Activated T-helper 1 cell treated with Interleukin-2 at 50 U/mL for 16 hours (primary cell): ENCODE measurements around the gene CD151.

ENCODE experiments used
- DNase-seq: peaks from one replicate; pipeline ENCODE4 v3.0.0-alpha.2; 2020; ENCODE audit warnings: low read depth

CD151 gene

GRCh38 chr11:858053-858761 is 25.5 kb downstream of the CD151 start:
- DNase-seq = no peak

- DNase-seq = no peak
Measured at GRCh38 chr11:858762-859339, 26.1 kb downstream of the CD151 start.

DNA sequence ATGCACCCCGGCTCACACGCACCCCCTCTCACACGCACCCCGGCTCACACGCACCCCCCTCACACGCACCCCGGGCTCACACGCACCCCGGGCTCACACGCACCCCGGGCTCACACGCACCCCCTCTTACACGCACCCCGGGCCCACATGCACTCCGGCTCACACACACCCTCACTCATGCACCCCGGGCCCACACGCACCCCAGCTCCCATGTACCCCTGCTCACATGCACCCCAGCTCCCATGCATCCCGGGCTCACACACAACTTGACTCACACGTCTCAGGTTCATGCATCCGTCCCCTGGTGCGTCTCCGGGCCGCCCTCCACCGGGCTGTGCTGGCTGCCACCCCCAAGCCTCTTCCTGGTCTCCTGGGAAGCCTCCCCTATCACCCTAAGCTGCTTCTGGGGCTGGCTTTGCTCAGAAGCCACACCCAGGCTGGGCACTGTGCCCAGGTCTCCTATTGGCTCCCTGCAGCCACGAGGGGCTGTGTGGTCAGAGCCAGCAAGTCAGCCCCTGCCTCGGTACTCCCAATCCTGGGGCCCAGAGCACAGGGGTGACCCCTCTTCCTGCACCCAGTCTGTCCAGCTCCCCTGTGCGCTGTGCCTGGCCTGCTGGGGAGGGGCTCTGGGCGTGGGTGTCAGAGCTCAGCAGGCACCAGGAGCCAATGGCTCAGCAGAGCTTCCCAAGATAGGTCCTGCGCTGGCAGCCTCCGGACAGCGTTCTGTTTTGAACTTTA is 26.8 kb downstream of the CD151 start:
- DNase-seq = no peak

GRCh38 chr11:860234-861104 is 27.7 kb downstream of the CD151 start:
- DNase-seq = no peak

DNA sequence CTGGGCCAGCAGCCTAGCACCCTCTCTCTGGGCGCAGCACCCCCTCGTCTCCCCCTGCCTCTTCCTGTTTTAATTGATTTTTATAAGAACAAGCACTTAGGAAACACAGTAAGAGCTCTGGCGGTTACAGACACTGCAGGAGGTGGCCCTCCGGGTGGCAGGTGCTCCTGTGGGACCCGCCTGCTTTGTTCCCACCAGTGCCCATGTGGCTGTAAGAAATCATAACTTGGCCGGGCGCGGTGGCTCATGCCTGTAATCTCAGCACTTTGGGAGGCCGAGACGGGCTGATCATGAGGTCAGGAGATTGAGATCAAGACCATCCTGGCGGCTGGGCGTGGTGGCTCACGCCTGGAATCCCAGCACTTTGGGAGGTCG is 28.3 kb downstream of the CD151 start:
- DNase-seq = no peak

- no peak for DNase-seq
Measured at GRCh38 chr11:862081-862661, 29.4 kb downstream of the CD151 start.

GRCh38 chr11:862696-863022 is 29.9 kb downstream of the CD151 start:
- DNase-seq = no peak

DNA sequence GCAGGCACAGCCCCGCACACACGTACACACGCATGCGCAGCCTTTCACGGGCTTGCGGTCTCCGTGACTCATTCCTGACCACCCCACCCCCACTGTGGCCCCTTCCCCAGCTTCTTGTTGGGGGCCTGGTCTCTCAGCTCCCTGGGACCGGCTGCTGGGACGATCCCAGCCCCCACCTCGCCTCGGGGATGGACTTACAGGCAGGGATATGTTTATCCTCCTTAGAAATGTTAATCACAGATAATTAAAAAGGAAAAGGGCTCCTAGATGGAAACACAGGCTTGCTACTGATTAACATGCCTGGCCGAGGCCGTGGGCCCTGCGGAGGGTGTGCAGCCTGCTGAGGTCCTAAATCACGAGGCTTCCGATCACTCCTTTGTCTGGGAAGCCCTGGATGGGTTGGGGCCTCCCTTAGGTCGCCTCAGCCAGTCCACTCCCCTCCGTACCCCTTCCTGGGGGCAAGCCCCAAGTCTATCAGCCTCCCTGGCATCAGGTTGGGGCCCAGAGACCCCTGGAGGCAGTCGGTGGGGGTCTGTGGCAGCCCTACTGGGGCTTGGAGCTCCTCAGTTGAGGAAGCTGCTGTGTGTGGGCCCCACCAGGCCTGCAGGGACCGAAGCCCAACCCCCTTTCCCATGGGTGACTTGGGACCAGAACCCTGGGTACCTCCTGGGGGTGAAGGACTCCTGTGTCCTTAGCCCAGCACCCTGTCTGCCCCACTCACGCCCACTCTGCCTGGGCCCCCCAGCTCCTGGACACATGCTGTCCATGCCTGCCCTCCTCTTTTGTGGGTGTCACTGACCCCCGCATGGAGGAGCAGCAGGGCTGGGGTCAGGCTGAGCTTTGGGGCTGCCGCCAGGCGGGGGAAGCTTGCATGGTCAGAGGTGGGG is 30.5 kb downstream of the CD151 start:
- DNase-seq = no peak

GRCh38 chr11:863910-864827 is 31.4 kb downstream of the CD151 start:
- no peak for DNase-seq

GRCh38 chr11:864898-865297 is 32.1 kb downstream of the CD151 start:
- no peak for DNase-seq

DNA sequence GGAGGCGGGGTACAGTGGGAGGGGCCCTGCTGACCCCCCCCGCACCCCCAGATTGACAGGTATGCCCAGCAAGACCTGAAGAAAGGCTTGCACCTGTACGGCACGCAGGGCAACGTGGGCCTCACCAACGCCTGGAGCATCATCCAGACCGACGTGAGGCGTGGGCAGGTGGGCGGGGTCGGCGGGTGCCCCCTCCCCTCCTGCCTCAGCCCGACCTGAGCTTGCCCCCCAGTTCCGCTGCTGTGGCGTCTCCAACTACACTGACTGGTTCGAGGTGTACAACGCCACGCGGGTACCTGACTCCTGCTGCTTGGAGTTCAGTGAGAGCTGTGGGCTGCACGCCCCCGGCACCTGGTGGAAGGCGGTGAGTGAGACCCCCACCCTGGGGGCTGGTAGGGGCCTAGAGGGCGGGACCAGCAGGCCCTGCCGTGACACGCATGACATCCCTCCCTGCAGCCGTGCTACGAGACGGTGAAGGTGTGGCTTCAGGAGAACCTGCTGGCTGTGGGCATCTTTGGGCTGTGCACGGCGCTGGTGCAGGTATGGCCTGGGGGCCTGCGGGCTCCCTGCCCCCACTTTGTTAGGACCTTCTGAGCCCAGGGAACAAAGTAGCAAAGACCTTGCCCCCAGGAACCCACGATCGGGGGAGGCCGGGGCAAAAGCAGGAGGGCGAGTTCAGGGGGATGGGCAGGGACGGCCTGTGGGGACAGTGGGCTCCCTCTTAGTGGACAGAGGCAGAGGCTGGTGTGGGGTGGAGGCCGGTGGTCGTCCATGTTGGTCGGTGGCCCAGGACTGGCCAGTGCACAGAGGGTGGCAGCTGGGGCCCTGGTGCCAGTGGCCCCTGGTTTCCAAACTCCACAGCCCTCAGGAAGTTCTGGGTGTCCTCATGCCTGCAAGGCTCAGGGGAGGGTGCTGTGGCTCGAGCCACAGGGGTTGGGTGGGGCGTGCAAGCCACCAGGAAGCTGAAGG is 33.0 kb downstream of the CD151 start:
- no peak for DNase-seq

DNA sequence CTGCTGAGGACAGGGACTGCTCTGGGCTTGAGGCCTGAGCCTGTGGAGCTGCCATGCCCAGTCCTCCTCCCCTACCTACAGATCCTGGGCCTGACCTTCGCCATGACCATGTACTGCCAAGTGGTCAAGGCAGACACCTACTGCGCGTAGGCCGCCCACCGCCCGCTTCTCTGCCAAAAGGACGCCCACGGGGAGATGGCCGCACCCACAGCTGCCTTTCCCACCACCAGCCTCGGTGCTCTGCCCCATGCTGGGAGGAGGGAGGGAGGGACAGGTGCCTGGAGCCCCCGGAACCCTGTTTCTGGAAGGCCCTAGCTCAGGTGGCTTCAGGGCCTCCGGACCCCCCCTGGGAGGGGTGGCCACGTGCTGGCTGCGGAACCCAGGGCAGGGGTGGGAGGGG is 33.7 kb downstream of the CD151 start:
- no peak for DNase-seq

DNA sequence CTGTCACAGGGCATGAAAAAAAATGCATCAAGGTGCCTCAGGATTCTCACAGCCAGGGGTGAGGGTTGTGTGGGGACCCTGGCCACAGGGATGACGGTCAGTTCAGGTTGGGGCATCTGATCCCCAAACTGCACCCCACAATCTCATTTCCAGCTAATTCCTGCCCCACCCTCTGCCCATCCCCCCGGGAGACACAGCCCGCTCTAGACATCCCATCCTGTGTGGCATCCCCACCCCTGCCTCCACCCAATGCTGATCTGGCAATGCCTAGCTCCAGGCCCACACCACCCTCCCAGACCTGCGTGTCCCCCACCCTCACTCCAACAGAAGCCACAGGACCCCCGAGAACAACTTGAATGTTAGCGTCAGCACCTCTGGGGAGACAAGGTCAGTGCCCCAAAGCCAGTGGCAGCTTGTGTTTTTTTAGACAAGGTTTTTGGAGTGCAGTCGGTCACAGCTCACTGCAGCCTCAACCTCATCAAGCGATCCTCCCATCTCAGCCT is 35.2 kb downstream of the CD151 start:
- no peak for DNase-seq

- no peak for DNase-seq
Measured at GRCh38 chr11:868394-868793, 35.6 kb downstream of the CD151 start.

DNA sequence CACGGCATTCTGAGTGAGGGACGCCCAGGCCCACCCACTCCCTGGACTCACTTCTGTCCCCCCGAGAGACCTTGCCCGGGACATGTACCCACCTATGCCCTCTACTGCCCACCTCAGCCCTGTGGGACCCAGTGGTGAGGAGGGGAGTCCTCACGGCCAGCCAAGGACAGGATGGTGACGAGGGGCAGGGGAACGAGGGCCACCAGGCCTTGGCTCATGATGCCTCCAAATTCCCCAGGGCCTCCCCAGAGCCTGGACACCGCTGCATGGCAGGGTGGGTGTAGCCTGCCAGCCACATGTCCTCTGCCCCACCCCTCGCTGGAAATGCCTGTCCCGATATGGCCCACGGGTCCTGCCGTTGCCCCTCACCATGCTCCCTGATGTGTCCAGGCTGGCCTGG is 36.0 kb downstream of the CD151 start:
- no peak for DNase-seq

GRCh38 chr11:869399-870126 is 36.8 kb downstream of the CD151 start:
- DNase-seq = no peak

GRCh38 chr11:870127-870413 is 37.3 kb downstream of the CD151 start:
- no peak for DNase-seq

GRCh38 chr11:870418-870817 is 37.7 kb downstream of the CD151 start:
- DNase-seq = no peak
